Activated CD4-positive, CD25-positive, alpha-beta regulatory T cell (primary cell): Measurements from ENCODE around the gene SLC38A3.

ENCODE experiments used
- DNase-seq, 4 experiments: peaks; one replicate each; lab custom pipeline; 2025; lab: John Stamatoyannopoulos, UW

Gene SLC38A3

DNA sequence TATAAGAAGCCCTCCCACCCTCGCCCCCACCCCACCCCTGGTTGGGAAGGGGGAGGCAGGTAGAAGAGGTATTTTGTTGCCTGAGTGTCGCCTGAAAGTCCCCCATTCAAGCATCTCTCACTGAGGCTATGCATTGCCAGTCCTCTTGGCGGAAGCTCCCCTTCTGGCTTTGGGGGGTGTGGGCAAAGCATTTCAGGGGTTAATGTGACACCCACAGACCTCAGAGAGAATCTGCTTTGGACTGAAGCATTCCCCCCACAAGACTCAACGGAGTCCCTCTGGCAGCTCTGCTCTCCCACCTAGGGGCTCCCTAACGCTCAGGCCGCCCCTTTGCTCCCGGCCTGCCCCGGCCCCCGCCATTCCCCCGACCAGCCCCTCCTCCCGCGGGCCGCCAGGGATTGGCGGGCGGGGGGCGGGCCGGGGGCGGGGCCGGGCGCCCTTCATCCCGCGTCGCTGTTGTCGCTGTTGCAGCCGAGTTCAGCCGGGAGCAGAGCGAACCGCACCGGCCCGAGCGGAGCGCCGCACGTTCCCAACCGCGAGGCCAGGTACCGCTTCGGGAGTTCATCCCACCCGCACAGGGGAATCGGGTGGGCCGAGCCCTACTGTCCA, at the start of gene SLC38A3:
TSS of gene SLC38A3 (plus strand) at position 468 of the 609 bp plus-strand sequence. CDS start 8,929 bp downstream, outside the sequence.
- DNase-seq: no peak

DNA sequence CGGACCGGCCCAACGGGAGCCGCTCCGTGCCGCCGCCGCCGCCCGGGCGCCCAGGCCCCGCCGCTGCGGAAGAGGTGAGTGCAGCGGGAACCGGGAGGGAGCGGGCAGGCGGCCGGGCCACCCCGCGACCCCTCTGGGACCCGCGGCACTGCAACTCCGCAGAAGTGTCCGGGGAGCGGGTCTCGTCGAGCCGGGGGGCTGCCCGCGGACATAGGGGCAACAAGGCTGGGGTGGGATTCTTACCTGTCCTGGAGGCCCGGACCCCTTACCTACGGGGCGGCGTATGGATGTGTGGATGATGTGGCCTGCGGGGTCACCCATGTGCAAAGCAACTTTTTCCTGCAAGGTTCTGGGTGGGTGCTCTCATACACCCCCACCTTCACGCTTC, 49.6 kb upstream of the SLC38A3 start:
- no peak for DNase-seq

- DNase-seq: no peak
Observed at GRCh38 chr3:50155891-50156290, 49.2 kb upstream of the SLC38A3 start.

GRCh38 chr3:50156549-50157493, 48.2 kb upstream of the SLC38A3 start:
- DNase-seq: no peak

DNA sequence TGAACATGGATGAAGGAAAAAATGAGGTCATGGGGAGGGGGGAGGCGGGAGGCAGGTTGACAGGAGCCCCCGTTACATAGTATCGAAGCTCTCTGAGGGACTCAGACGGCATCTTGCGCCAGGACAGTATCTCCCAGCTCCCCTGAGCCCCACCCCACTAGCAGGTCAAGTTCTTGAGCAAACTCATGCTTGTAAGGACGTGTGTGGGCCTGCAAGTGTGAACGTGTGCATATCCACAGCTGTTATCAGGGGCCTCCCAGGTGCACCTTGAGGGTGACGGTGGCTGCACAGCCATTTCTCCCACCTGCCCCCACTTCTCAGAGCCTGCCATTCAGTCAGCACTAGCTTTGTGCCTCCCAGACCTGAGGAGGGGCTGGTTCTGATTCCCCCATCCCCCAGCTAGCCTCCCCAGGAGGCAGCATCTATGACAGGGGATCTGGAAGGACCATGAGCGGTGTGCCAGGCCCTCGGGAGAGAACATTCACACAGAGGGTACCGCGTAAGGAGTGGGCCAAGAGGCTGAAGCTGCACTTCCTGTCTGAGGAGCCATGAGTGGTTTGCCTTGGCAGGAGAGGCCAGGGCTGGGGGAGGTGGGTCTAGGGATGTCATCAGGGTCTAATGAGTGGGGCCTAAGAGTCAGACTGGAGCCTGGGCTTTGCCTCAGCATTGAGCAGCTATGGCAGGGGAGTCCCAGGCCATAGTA, 47.1 kb upstream of the SLC38A3 start:
- DNase-seq: no peak

GRCh38 chr3:50158530-50159146, 46.4 kb upstream of the SLC38A3 start:
- no peak for DNase-seq

- DNase-seq: no peak
Observed at GRCh38 chr3:50160561-50160983, 44.5 kb upstream of the SLC38A3 start.

DNA sequence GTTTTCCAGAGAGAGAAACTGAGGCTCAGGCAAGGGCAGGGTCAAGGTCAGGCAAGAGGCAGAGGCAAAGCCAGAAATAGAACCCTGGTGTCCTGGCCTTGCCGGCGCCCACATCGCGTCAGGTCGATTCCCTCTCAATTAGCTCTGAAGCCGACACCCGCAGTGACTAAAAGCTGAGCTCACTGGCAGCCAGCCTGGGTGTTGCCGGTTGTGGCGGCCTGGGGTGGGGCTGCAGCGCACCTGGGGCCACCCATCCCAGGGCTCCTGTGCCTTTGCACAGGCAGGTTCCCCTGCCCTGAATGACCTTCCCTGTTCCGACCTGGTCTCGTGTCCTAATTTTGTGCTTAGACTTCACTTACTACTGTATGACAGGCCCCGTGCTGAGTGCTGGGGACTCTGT, 43.8 kb upstream of the SLC38A3 start:
- no peak for DNase-seq

GRCh38 chr3:50162034-50162883, 42.8 kb upstream of the SLC38A3 start:
- DNase-seq: no peak

DNA sequence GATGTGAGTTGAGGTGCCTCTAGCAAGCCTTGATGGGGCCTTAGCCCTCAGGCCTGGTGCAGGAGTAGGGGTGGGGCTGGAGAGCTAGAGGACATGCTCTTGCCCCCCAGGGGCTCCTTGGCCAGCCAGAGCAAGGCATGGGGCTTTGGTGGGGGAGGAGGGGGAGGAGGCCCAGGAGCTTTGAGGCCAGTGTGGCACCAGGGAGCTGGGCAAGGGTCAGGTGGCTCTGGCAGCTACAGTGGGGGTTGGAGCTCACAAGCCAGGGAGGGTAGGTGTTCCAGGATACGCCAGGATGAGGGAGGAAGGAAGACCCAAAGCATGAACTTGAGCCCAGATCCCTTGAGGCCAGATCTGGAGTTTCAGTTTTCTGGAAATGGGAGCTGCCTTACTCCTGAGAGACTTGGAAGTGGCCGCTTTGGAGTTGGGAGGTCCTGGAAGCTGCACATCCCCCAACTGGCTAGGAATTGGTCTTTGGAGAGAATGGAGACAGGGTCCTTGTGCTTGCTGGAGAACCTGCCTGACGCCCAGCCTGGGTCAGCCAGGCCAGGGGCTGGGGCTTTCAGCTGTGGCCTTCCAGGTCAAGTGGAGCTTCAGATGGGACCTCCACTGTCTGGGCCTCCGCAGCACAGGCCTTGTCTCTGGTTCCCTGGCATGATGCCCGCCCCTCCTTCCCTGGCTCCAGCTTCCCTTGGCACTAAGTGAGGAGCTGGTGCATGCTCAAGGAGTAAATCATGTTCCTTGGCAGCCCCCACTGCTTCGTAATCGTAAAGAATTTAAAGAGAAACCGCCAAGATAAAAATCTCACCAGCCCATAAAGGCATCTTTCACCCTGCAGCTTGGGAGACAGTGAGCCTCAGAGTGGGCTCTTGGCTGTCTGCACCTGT, 41.3 kb upstream of the SLC38A3 start:
- DNase-seq: no peak

DNA sequence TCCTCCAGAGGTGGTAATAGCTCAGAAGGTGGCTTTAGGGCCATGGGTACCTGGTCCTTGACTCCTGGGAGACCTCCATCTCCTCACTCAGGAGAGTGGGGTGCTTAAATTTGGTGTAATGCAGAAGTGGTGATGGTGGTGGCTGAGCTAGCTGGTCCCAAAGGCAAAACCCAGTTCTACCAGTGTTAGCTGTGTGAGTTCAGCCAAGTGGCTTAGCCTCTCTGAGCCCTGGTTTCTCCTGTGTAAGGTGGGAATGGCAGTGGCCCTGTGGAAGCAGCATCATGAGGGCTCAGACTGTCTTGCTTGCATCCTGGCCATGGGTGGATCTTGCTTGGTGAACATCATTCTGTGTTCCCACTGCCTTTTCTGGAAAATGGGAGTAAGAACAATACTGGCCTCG, 40.6 kb upstream of the SLC38A3 start:
- DNase-seq: no peak

DNA sequence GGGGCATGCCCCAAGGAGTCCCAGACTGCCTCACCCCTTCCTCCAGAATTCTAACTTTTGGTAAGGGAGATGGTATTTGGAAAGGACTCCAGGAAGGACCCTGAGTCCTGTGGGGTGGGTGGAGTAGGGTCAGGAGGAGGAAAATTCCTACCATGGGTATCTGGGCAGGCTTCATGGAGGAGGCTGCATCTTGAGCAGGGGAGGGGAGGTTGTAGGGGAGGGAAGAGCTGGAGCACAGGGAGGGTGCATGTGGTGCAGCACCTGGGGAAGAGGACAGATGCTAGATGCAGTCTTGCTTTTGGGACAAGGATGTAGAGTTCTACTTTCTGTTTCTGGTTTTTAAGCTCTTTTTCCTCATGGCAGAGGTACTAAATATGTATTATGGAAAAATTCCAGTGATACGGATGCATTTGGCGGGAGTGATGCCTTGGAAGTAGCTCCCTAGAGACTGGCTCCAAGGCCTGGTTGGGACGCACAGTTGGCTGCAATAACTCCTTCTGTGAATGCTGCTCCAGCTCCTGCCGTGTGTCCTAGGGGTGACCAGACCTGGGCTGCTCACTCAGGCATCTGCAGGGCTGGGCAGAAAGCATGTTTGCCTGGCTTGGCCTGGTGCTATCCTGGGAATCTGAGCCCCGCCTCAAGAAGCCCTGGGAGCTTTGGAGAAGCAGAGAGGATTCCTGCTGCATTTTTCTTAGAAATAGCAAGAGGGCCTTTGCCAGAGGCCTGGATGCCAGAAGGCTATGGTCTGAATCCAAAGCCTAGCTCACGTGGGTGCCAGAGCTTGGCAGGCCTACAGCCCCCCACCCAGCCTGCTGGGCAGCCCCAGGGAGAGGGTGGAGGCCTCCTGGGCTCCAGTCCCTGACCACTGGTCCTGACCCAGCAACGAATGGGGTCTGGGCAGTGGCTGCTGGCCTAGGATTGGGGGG, 39.8 kb upstream of the SLC38A3 start:
- DNase-seq: no peak

DNA sequence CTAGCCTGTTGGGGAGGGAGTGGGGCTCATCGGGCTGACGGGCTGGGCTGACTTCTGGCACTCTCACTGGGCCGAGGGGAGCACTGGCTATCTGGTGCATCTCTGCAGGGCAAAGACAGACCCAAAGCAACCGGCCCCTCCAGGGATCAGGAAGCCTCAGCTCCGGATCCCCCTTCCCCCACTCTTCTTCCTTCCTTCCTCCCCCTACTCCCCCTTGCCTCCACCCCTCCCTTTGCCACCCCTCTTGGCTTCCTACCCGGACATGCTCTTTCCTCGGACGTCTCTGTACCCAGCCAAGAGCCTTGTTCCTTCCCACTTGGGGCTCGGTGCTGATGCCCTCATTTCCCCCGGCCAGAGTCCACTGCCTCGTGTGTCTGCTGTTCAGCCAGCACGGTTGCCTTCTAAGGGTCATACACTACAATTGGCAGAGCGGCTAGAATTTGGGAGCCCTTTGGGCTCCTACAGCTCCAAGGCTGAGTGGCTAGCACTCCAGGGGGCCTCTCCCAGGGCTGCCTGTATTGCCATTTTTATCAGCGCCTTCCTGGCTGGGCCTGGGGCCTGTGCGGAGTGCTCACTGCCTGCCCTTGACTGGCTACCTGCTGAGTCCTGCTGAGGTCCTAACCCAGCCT, 39.0 kb upstream of the SLC38A3 start:
- no peak for DNase-seq

DNA sequence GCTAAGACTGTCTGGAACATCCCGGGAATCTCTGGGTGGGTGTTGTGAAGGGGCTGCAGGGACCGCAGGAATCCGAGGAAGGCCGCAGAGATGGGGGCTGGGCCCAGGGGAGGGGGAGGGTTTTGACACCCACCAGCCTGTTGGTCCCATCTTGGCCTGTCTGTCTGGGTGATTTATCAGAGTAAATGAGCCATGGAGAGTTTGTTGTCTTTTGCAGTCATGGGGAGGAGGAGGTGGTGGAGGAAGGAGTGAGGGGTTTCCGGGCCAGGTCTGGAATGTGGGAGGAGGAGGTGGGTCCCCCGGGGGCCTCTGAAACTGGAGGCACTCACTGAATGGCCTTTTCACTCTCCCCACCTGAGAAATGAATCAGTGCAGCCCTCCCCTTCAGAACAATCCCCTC, 38.5 kb upstream of the SLC38A3 start:
- DNase-seq: no peak

DNA sequence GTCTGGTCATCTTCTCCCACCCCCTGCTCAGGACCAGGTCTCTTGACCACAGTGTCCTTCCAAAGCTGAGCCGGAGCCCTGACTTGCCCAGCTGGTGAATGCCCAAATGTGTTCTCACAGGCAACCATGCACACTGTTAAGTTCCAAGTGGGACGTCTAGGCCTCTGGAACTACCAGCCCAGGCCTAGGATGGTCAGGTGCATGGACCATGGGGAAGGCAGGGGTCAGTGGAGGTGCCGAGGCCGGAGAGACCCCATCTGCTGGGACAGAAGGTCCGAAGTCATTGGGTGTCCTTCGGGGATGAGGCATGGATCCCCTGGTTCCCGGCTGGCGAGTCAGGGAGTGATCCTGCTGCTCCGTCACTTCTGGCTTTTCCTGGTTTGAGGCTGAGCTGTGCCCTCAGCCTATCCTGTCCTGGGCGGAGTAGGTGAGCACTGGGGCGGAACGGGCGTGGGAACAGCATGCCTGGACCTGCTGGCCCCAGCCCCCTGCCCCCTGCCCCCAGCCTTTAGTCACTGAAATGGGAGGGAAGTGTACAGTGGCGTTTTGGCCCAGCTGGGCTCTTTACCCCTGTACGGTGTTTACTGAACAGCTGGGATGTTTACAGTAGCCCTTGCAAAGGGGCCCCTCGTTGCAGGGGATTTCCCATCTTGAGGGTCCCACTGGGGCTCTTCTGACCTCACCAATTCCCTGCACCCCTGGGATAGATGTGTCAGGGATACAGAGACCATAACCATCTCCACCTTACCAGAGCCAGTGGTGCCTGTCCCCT, 37.8 kb upstream of the SLC38A3 start:
- no peak for DNase-seq

DNA sequence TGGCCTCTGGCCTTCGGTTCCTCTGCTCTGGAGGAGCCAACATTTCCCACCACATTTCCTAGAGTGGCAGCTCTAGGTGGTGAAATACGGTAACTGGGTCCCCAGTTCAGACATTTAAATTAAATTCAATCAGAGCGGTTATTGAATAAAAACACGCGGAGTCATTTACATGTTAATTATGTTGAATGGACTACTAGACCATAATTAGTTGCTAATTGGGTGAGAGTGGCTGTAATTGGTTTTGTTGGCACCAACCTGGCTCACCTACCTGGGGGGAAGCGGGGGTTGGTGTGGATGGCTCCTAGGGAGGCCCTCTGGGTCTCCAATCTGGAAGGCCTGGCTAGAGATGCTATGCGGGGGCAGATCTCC, 37.2 kb upstream of the SLC38A3 start:
- DNase-seq: no peak

DNA sequence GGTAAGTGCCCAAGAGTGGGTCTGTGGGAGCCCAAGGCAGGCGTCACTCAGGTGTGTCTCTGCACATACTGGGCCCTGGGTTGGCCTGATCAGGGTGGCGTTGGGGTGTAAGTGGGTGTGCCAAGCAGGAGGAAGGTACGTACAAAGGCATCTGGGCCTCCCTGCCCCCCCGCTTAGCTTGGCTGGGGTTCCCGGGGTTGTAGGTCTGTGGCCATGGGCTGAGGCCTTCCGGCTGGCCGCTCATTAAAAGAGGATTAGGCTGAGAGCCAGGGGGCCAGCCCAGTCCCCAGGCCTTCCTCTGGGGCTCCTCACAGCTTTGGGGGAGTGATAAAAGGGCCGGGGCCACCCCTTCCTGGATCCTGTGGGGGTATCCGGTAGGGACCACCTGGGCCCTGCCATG, 36.7 kb upstream of the SLC38A3 start:
- no peak for DNase-seq

DNA sequence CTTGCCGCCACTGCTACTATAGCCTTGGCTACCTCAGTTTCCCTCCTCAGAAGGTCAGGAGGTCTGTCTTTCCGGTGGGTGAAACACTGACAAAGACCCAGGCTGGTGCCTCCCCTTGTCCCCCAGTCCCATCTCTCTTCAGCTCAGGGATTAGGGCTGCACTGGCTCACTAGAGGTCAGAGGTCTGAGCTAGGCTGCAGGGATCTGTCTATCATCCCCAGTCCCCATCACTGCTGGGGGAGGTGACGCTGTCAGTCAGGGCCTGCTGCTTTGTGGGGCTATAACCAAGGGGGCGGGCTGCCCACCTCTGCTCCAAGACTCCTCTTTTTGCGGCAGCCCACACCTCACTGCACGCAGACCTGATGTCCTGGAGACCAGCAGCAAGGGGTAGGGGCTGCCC, 36.3 kb upstream of the SLC38A3 start:
- no peak for DNase-seq
